Fibroblast of villous mesenchyme (primary cell): Measurements from ENCODE around the gene PRKCB. TPM values are rescaled to one million over a fixed set of nuclear protein-coding genes. Genes with fewer than 3 reads are reported as not detected.

ENCODE experiments used
- DNase-seq: peaks from one replicate; pipeline ENCODE4 v3.0.0-alpha.2; 2010; ENCODE audit warnings: low read depth
- H3K4me3 ChIP-seq: 2 replicates; pipeline ENCODE4 v1.5.1; 2011; ENCODE audit warnings: low read depth, mild to moderate bottlenecking, low read length
- total RNA-seq: library from RNA; depleted of rRNA; stranded (reverse); fragments of >200 nt; gene quantifications from 2 replicates; pipeline ENCODE4 v1.2.3, GENCODE V29; 2012
- TF ChIP-seq, protein P1 (sequence below): IDR thresholded peaks from 2 replicates; pipeline ENCODE4 v1.5.1; 2012; ENCODE audit warnings: low read depth, mild to moderate bottlenecking, low read length; ENCODE audit not compliant: insufficient read depth

Gene PRKCB
- total RNA-seq, 1 donor: not detected

DNA sequence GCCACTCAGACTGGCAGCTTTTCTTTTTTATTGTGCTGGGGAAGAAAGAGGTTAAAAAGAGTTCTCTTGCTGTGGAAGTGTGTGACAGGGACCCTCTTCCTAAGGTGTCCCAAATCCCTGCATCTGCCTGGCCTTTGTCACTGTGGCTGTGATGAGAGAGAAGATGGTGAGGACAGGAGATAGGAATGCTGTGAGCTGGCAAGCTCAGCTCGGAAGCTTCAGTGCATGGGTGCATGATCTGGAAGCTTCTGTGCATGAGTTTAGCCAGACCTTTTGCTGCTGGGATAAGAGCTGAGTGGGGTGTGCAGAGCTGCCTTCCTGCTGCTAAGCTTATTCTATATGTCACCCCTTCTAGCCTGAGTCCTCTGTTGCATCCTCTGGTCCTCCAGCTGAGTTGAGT is 317.0 kb downstream of the PRKCB start:
- H3K4me3 ChIP-seq: no peak overlapping the region
- TF ChIP-seq, protein P1, sequence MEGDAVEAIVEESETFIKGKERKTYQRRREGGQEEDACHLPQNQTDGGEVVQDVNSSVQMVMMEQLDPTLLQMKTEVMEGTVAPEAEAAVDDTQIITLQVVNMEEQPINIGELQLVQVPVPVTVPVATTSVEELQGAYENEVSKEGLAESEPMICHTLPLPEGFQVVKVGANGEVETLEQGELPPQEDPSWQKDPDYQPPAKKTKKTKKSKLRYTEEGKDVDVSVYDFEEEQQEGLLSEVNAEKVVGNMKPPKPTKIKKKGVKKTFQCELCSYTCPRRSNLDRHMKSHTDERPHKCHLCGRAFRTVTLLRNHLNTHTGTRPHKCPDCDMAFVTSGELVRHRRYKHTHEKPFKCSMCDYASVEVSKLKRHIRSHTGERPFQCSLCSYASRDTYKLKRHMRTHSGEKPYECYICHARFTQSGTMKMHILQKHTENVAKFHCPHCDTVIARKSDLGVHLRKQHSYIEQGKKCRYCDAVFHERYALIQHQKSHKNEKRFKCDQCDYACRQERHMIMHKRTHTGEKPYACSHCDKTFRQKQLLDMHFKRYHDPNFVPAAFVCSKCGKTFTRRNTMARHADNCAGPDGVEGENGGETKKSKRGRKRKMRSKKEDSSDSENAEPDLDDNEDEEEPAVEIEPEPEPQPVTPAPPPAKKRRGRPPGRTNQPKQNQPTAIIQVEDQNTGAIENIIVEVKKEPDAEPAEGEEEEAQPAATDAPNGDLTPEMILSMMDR: no peak
- DNase-seq: no peak

DNA sequence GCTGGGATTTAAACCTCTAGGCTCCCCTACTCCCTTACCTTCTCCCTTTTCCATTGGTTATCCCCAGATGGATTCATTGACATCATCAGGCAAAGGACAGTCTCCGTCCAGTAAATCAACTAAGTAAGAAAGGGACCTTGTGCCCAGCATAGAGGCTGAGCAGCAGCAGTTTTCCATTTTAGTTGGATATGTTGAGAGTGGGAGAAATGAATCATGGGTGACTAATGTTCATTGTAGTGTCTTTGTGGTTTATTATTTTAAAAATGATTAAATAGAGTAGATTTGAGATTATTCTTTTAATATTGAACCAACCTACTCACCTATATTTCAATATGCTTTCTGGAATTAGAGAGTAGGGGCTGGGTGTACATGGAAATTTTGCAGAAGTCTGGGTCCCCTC is 321.0 kb downstream of the PRKCB start:
- no peak for DNase-seq
- TF ChIP-seq, protein P1: no peak
- H3K4me3 ChIP-seq: no peak overlapping the region

DNA sequence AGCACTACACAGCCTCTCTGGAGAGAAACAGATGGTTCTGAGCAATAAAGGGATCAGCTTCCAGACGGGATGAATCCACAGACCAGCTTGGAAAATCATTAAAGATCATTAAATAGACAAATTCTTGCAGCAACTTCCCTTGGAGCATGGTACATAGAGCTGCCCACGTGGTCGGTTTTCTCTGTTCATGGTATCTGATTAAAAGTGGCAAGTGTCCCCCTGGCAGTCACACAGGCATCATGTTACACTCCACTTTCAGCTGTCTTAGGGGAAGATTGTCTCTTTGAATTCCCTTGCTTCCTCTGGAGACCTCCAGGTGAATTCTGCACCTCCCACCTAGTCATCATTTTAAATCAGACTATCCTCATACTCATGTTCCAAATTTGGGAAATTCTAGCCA is 328.2 kb downstream of the PRKCB start:
- TF ChIP-seq, protein P1: no peak
- H3K4me3 ChIP-seq: no peak overlapping the region
- no peak for DNase-seq

DNA sequence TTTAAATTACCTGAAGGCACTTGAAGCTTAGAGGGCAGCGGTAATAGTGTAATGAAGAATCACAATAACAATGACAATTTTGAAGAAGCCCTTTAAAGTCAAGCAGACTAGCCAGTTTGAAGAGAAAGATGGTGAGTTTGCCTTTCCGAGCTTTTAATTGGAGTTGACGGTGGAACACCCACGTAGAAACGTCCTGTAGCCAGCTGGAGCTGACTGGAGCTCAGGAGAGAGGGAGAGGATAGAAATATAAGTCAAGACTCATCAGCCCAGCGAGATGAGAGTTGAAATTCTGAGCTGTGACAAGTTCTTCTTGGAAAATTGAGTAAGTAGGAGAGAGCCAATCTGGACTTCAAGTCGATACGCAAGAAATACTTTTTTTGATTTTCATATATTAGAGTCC is 328.6 kb downstream of the PRKCB start:
- no peak overlapping the region for H3K4me3 ChIP-seq
- TF ChIP-seq, protein P1: no peak
- no peak for DNase-seq

DNA sequence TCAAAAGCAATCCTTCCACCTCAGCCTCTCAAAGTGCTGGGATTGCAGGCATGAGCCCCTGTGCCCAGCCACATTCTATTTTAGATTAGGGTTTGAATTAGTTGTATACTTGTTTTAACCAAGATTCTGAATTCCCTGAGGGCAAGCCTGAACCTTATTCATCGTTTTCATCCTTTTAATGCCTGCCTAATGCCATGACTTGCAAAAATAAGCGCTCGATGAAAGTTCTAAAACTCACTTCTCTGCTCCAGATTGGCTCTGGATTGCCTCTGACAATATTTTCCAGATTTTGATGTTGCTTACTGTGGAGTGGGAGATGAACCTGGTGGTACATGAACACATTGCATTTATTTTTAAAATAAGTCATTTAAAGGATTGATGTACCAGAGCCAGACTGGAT is 329.5 kb downstream of the PRKCB start:
- DNase-seq: no peak
- TF ChIP-seq, protein P1: no peak
- H3K4me3 ChIP-seq: no peak overlapping the region

DNA sequence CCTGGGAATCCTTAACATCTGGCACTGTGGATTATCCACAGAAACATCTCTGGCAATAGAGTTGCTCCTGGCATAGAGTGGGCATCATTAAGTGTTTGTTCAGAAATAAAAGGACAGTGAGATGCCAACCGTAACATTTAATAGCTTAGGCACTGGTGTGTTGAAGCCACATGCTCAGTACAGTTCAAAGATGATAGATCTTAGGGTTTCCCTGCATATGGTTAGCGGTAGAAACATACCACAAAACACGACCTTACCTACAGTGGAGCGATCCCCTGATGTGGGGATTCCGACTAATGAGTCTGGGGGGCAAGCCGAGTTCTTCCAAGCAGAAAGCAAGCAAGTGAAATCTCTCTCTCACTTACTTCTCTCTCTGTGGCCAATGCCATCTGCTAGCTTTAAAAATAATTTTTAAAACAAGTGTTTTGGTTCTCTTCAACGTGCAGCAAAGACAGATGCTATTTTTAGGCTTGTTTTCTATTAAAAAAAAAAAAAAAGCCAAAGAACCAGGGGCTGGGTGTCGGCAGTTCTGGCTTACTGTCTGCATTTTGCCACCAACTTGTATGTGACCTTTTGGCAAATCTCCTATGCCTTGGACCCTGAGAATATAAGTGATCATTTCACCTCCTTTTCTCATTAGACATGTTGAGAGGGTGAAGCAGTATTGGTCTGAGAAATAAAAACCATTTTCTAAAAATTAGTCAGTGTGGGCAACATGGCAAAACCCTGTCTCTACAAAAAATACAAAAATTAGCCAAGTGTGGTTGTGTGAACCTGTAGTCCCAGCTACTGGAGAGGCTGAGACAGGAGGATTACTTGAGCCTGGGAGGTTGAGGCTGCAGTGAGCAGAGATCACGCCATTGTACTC is 331.1 kb downstream of the PRKCB start:
- DNase-seq: no peak
- TF ChIP-seq, protein P1: no peak
- H3K4me3 ChIP-seq: no peak overlapping the region

DNA sequence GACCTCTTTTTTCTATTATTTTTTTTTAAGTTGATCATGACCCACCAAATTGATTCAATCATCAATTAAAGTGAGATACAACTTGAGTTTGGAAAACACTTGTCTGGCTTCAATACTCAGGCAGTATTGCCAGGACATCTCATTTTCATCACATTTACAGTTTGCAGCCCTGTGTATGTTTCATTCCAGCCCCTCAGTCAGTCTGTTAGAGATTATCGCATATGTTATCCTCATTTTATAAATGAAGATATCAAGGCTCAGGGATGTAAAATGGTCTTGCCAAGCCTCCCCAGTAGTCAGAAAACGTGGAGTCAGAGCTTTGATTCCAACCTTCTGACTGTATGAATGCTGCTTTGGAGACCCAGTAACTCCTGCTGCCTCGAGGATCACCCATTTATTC is 333.1 kb downstream of the PRKCB start:
- TF ChIP-seq, protein P1: no peak
- DNase-seq: no peak
- no peak overlapping the region for H3K4me3 ChIP-seq
